H9 (cell line): ENCODE measurements around the gene ADARB2. TPM values are rescaled to one million over a fixed set of nuclear protein-coding genes. Genes with fewer than 3 reads are reported as not detected.

Experiments
- DNase-seq: peaks from one replicate; pipeline ENCODE4 v3.0.0-alpha.2; 2017
- H2AFZ ChIP-seq: one replicate; pipeline ENCODE4 v1.6.1; 2013; ENCODE audit warnings: mild to moderate bottlenecking, low read length, control low read depth, moderate library complexity
- H2AK5ac ChIP-seq: 2 replicates; pipeline ENCODE4 v1.6.1; 2013; ENCODE audit warnings: low read length, control low read depth, mixed read lengths; ENCODE audit not compliant: insufficient read length
- H2BK120ac ChIP-seq: one replicate; pipeline ENCODE4 v1.6.1; 2013; ENCODE audit warnings: low read depth, mild to moderate bottlenecking, low read length, control low read depth, inconsistent platforms; ENCODE audit not compliant: poor library complexity, severe bottlenecking
- H2BK12ac ChIP-seq: 2 replicates; pipeline ENCODE4 v1.6.1; 2013; ENCODE audit warnings: low read length, control low read depth, mixed read lengths, low read depth; ENCODE audit not compliant: insufficient read length
- H2BK15ac ChIP-seq: 2 replicates; pipeline ENCODE4 v1.6.1; 2013; ENCODE audit warnings: low read depth, low read length, control low read depth
- H2BK20ac ChIP-seq: one replicate; pipeline ENCODE4 v1.6.1; 2013; ENCODE audit warnings: low read depth, mild to moderate bottlenecking, low read length, control low read depth, inconsistent platforms; ENCODE audit not compliant: poor library complexity, severe bottlenecking
- H2BK5ac ChIP-seq: 2 replicates; pipeline ENCODE4 v1.6.1; 2013; ENCODE audit warnings: low read length, control low read depth, mixed read lengths; ENCODE audit not compliant: insufficient read length
- H3K14ac ChIP-seq: 2 replicates; pipeline ENCODE4 v1.6.1; 2013; ENCODE audit warnings: low read length, control low read depth; ENCODE audit not compliant: insufficient read depth
- H3K18ac ChIP-seq: 2 replicates; pipeline ENCODE4 v1.6.1; 2013; ENCODE audit warnings: low read depth, mild to moderate bottlenecking, mixed read lengths, low read length, control low read depth; ENCODE audit not compliant: insufficient read length
- H3K23ac ChIP-seq: 2 replicates; pipeline ENCODE4 v1.6.1; 2013; ENCODE audit warnings: low read length, control low read depth, mixed read lengths, low read depth; ENCODE audit not compliant: insufficient read length
- H3K23me2 ChIP-seq: 2 replicates; pipeline ENCODE4 v1.6.1; 2013; ENCODE audit warnings: low read depth, mild to moderate bottlenecking, mixed read lengths, low read length, control low read depth; ENCODE audit not compliant: insufficient read length, poor library complexity, severe bottlenecking
- H3K27ac ChIP-seq: 2 replicates; pipeline ENCODE4 v1.5.1; 2013; ENCODE audit warnings: low read length, control low read depth, mixed read lengths, low read depth; ENCODE audit not compliant: insufficient read length
- H3K27me3 ChIP-seq: 2 replicates; pipeline ENCODE4 v1.6.1; 2013; ENCODE audit warnings: low read length, control low read depth, inconsistent platforms; ENCODE audit not compliant: insufficient read depth
- H3K4ac ChIP-seq: 2 replicates; pipeline ENCODE4 v1.6.1; 2013; ENCODE audit warnings: low read depth, mild to moderate bottlenecking, control low read depth, inconsistent platforms, low read length, moderate library complexity
- H3K4me1 ChIP-seq: 2 replicates; pipeline ENCODE4 v1.6.1; 2013; ENCODE audit warnings: low read length, control low read depth, inconsistent platforms; ENCODE audit not compliant: insufficient read depth
- H3K4me2 ChIP-seq: 2 replicates; pipeline ENCODE4 v1.6.1; 2013; ENCODE audit warnings: low read length, control low read depth, mixed read lengths; ENCODE audit not compliant: insufficient read length, insufficient read depth
- H3K56ac ChIP-seq: 2 replicates; pipeline ENCODE4 v1.6.1; 2013; ENCODE audit warnings: low read depth, mild to moderate bottlenecking, mixed read lengths, low read length, control low read depth; ENCODE audit not compliant: insufficient read length
- H3K79me1 ChIP-seq: 2 replicates; pipeline ENCODE4 v1.6.1; 2013; ENCODE audit warnings: low read depth, mild to moderate bottlenecking, moderate library complexity, low read length, control low read depth, inconsistent platforms; ENCODE audit not compliant: insufficient read depth, poor library complexity, severe bottlenecking
- H3K79me2 ChIP-seq: 2 replicates; pipeline ENCODE4 v1.6.1; 2013; ENCODE audit warnings: low read length, control low read depth, inconsistent platforms; ENCODE audit not compliant: insufficient read depth
- H3K9ac ChIP-seq: 2 replicates; pipeline ENCODE4 v1.6.1; 2013; ENCODE audit warnings: low read length, control low read depth, mixed read lengths; ENCODE audit not compliant: insufficient read length; ENCODE audit errors: extremely low read depth
- H3K9me3 ChIP-seq: one replicate; pipeline ENCODE4 v1.6.1; 2013; ENCODE audit warnings: low read depth, low read length, inconsistent platforms; ENCODE audit not compliant: control insufficient read depth
- H3T11ph ChIP-seq: one replicate; pipeline ENCODE4 v1.6.1; 2013; ENCODE audit warnings: mild to moderate bottlenecking, low read length, control low read depth, inconsistent platforms
- H4K20me1 ChIP-seq: one replicate; pipeline ENCODE4 v1.6.1; 2013; ENCODE audit not compliant: control insufficient read depth, insufficient read length, insufficient read depth
- H4K5ac ChIP-seq: 2 replicates; pipeline ENCODE4 v1.6.1; 2013; ENCODE audit warnings: low read depth, mild to moderate bottlenecking, mixed read lengths, low read length, control low read depth; ENCODE audit not compliant: insufficient read length
- H4K8ac ChIP-seq: replicated peaks from 2 replicates; pipeline ENCODE4 v1.6.1; 2013; ENCODE audit warnings: low read length, control low read depth, mixed read lengths, low read depth; ENCODE audit not compliant: insufficient read length
- H4K91ac ChIP-seq: 2 replicates; pipeline ENCODE4 v1.6.1; 2013; ENCODE audit warnings: low read depth, mild to moderate bottlenecking, moderate library complexity, mixed read lengths, low read length, control low read depth; ENCODE audit not compliant: insufficient read length
- H3K27ac Mint-ChIP-seq, 3 experiments: 2 replicates in 2 of 3; 3 replicates in 1 of 3; pipeline ENCODE4 v1.8.0; 2020 to 2021; ENCODE audit warnings: mixed read lengths in 3 of 3, mild to moderate bottlenecking in 1 of 3, moderate library complexity in 1 of 3
- H3K27me3 Mint-ChIP-seq: 2 replicates; pipeline ENCODE4 v1.8.0; 2021; ENCODE audit warnings: low read depth, mild to moderate bottlenecking, moderate library complexity, mixed read lengths
- H3K36me3 Mint-ChIP-seq, 3 experiments: 2 replicates in 2 of 3; 3 replicates in 1 of 3; pipeline ENCODE4 v1.8.0; 2020 to 2021; ENCODE audit warnings: low read depth in 3 of 3, mixed read lengths in 3 of 3; ENCODE audit not compliant: insufficient read depth in 1 of 3
- H3K4me1 Mint-ChIP-seq, 2 experiments: 2 replicates each; pipeline ENCODE4 v1.8.0; 2020; ENCODE audit warnings: mixed read lengths in 2 of 2
- H3K4me3 Mint-ChIP-seq, 2 experiments: 2 replicates in 1 of 2; 3 replicates in 1 of 2; pipeline ENCODE4 v1.8.0; 2020 to 2021; ENCODE audit warnings: mild to moderate bottlenecking in 2 of 2, mixed read lengths in 2 of 2, moderate library complexity in 1 of 2
- H3K9me3 Mint-ChIP-seq, 2 experiments: 2 replicates in 1 of 2; 3 replicates in 1 of 2; pipeline ENCODE4 v1.8.0; 2020; ENCODE audit warnings: mild to moderate bottlenecking in 2 of 2, mixed read lengths in 2 of 2, moderate library complexity in 1 of 2
- CTCF ChIP-seq: fragments of 200-600 bp; sonication (generic); conservative IDR thresholded peaks from 3 replicates; pipeline ENCODE4 v1.8.0; 2021; ENCODE audit warnings: antibody characterized with exemption, mild to moderate bottlenecking
- WGBS: extraction: QIAGEN DNeasy Blood & Tissue Kit; methylation state at CpG from one replicate; pipeline ENCODE4 v1.1.7; 2013; ENCODE audit warnings: missing lambda C conversion rate, low lambda C conversion rate, mixed read lengths; ENCODE audit not compliant: insufficient read length; ENCODE audit errors: extremely low coverage; 5-methylcytosine and 5-hydroxymethylcytosine counted together
- total RNA-seq: library from RNA; stranded (reverse); gene quantifications from 2 replicates; pipeline ENCODE4 v1.2.1, GENCODE V29; 2021

ADARB2 gene
- total RNA-seq, 1 experiment from 2014 or later: 0.87 TPM

- H4K91ac ChIP-seq: no peak overlapping the region
- H2AK5ac ChIP-seq: no peak overlapping the region
- TF ChIP-seq CTCF: no peak
- H3K4me3 Mint-ChIP-seq: no peak overlapping the region
- H3K4me1 Mint-ChIP-seq: no peaks in the 10 kb centered on the region; a peak in 1 of 4 replicates
- no peak overlapping the region for H2BK15ac ChIP-seq
- H3K14ac ChIP-seq: no peak overlapping the region; the same call in 1 of the 2 replicates
- WGBS: no CpG with 5 or more reads among the region's 9 CpGs
- no peak overlapping the region for H3T11ph ChIP-seq
- H3K9ac ChIP-seq: no peak overlapping the region
- H3K27ac ChIP-seq: no peak overlapping the region
- no peak overlapping the region for H4K5ac ChIP-seq
- no peak overlapping the region for H4K8ac ChIP-seq
- H3K9me3 ChIP-seq: no peaks in the 10 kb centered on the region
- H2BK120ac ChIP-seq: no peak overlapping the region
- H3K4me1 ChIP-seq: no peaks in the 10 kb centered on the region
- no peak for DNase-seq
- no peak overlapping the region for H3K27ac Mint-ChIP-seq
- no peaks in the 10 kb centered on the region for H3K79me1 ChIP-seq
- H3K4ac ChIP-seq: no peak overlapping the region
- H3K9me3 Mint-ChIP-seq: no peaks in the 10 kb centered on the region; a peak in 1 of 5 replicates
- no peaks in the 10 kb centered on the region for H3K36me3 Mint-ChIP-seq
- H2AFZ ChIP-seq: no peak overlapping the region
- no peak overlapping the region for H2BK20ac ChIP-seq
- no peaks in the 10 kb centered on the region for H3K23me2 ChIP-seq
- no peaks in the 10 kb centered on the region for H4K20me1 ChIP-seq
- peaks cover 1% of the 10 kb centered on the region; the same call in 1 of the 2 replicates for H3K27me3 Mint-ChIP-seq
- H3K18ac ChIP-seq: no peak overlapping the region
- no peaks in the 10 kb centered on the region for H3K27me3 ChIP-seq
- no peak overlapping the region for H3K4me2 ChIP-seq
- H3K79me2 ChIP-seq: no peaks in the 10 kb centered on the region
- no peak overlapping the region for H3K56ac ChIP-seq
- H3K23ac ChIP-seq: no peak overlapping the region
- no peak overlapping the region for H2BK12ac ChIP-seq
- no peak overlapping the region for H2BK5ac ChIP-seq
Observed at GRCh38 chr10:1652151-1652550, 85.2 kb downstream of the ADARB2 start.
